Progenitor cell of endocrine pancreas (in vitro differentiated cells): ENCODE data around the gene SCFD2. TPM values are rescaled to one million over a fixed set of nuclear protein-coding genes. Genes with fewer than 3 reads are reported as not detected.

Experiments
- DNase-seq: peaks from one replicate; pipeline ENCODE4 v3.0.0; 2021; ENCODE audit warnings: low spot score; ENCODE audit not compliant: unreplicated experiment
- H3K27ac Mint-ChIP-seq: 2 replicates; pipeline ENCODE4 v1.8.0; 2021; ENCODE audit warnings: mild to moderate bottlenecking, moderate library complexity, mixed read lengths
- H3K27me3 Mint-ChIP-seq: 2 replicates; pipeline ENCODE4 v1.8.0; 2021; ENCODE audit warnings: mixed read lengths
- H3K36me3 Mint-ChIP-seq: 2 replicates; pipeline ENCODE4 v1.8.0; 2022; ENCODE audit warnings: mixed read lengths; ENCODE audit not compliant: insufficient read depth
- H3K4me1 Mint-ChIP-seq: 2 replicates; pipeline ENCODE4 v1.8.0; 2021; ENCODE audit warnings: low read depth, mixed read lengths
- H3K4me3 Mint-ChIP-seq: 2 replicates; pipeline ENCODE4 v1.8.0; 2021; ENCODE audit warnings: low read depth, mild to moderate bottlenecking, moderate library complexity, mixed read lengths
- H3K9me3 Mint-ChIP-seq: 2 replicates; pipeline ENCODE4 v1.8.0; 2021; ENCODE audit warnings: low read depth, mixed read lengths
- total RNA-seq: library from RNA; stranded (reverse); gene quantifications from 2 replicates; pipeline ENCODE4 v1.2.1, GENCODE V29; 2021
- TF ChIP-seq, protein P1 (sequence below): fragments of 200-600 bp; sonication (generic); IDR thresholded peaks from one replicate; pipeline ENCODE4 v1.5.0; 2021; ENCODE audit warnings: antibody characterized with exemption, mild to moderate bottlenecking; ENCODE audit not compliant: unreplicated experiment

The SCFD2 gene
- total RNA-seq, 1 donor from 2014 or later = 12.5 TPM

DNA sequence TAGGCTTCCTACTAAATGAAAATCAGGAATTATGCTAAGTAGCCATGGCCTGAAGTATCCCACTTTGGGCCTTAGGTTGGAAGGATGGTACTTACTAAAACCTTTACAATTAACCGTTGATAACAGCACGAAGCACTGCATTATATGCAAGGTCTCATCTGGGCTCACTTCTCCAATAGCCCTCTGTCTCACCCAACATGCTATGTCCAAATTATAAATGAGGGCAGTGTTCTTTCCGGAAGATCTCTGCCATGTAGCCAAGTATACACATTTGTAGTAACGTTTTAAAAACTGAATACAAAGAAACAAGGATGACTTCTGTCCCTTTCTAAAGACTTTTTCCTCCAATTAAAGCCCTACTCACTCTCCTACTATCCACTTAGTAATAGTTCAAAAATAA is 51.6 kb downstream of the SCFD2 start:
- TF ChIP-seq, protein P1, sequence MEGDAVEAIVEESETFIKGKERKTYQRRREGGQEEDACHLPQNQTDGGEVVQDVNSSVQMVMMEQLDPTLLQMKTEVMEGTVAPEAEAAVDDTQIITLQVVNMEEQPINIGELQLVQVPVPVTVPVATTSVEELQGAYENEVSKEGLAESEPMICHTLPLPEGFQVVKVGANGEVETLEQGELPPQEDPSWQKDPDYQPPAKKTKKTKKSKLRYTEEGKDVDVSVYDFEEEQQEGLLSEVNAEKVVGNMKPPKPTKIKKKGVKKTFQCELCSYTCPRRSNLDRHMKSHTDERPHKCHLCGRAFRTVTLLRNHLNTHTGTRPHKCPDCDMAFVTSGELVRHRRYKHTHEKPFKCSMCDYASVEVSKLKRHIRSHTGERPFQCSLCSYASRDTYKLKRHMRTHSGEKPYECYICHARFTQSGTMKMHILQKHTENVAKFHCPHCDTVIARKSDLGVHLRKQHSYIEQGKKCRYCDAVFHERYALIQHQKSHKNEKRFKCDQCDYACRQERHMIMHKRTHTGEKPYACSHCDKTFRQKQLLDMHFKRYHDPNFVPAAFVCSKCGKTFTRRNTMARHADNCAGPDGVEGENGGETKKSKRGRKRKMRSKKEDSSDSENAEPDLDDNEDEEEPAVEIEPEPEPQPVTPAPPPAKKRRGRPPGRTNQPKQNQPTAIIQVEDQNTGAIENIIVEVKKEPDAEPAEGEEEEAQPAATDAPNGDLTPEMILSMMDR = no peak
- Mint-ChIP-seq H3K27me3 (no peaks in the 10 kb centered on the region), H3K9me3 (no peaks in the 10 kb centered on the region), H3K27ac (no peak overlapping the region), H3K4me3 (no peak overlapping the region), H3K4me1 (peaks cover 2% of the 10 kb centered on the region), H3K36me3 (no peaks in the 10 kb centered on the region)
- DNase-seq = no peak

DNA sequence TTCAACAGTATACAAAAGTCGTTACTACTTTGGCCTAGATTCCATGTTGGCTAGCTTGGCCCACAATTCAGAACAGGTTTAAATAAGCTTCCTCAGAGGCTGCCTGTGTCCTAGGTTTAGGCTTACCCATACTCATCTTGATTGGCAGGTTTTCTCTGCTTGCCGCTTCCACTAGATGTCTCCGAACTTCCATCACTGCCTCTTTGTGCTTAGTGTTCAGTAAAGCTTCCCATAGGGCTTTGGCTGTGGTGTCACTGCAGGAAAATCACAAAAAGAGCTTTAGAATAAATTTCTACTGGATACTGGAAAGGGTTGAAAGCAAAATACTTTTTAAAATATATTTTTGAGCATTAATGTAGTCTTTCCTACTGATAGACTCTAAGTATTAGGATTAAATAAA is 52.4 kb downstream of the SCFD2 start:
- Mint-ChIP-seq H3K4me1 (peaks cover 2% of the 10 kb centered on the region), H3K27me3 (no peaks in the 10 kb centered on the region), H3K27ac (no peak overlapping the region), H3K36me3 (no peaks in the 10 kb centered on the region), H3K9me3 (no peaks in the 10 kb centered on the region), H3K4me3 (no peak overlapping the region)
- DNase-seq = no peak
- TF ChIP-seq, protein P1 = no peak

DNA sequence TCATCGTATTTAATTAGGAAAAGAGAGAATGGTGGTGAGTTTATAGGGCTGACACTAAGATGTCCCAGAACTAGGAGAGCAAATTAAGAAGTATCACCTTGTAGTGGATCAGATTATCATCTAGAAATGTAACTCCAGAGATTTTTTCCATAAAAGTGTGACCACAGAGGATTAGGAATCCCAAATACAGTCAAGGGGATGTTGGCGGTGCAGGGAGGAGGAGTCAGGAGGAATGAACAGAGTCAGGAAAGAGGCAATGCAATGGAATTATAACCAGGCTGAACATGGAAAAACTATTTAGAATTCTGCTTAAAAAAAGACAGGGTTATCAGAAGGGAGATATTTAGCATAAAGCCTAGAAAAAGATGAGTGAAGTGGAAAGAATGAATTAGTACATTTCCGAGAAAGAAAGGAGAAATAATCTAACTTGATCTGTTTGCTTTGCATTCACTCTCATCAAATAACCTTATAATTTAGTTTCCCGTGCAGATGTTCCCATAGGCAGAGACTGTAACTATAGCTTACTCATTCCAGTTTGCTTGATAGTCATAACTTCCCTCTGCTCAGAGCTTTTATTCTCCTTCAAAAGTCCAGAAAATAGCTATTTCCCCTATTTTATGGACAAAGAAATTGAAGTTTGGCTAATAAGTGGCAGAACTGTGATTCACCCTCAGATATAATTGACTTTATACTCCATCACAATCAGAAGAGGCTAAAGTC is 56.4 kb downstream of the SCFD2 start:
- no peak for DNase-seq
- Mint-ChIP-seq H3K36me3 (peaks cover 4% of the 10 kb centered on the region), H3K4me3 (no peak overlapping the region), H3K4me1 (peaks cover 2% of the 10 kb centered on the region), H3K27ac (no peak overlapping the region), H3K9me3 (peaks cover 3% of the 10 kb centered on the region), H3K27me3 (no peaks in the 10 kb centered on the region)
- TF ChIP-seq, protein P1 = no peak

DNA sequence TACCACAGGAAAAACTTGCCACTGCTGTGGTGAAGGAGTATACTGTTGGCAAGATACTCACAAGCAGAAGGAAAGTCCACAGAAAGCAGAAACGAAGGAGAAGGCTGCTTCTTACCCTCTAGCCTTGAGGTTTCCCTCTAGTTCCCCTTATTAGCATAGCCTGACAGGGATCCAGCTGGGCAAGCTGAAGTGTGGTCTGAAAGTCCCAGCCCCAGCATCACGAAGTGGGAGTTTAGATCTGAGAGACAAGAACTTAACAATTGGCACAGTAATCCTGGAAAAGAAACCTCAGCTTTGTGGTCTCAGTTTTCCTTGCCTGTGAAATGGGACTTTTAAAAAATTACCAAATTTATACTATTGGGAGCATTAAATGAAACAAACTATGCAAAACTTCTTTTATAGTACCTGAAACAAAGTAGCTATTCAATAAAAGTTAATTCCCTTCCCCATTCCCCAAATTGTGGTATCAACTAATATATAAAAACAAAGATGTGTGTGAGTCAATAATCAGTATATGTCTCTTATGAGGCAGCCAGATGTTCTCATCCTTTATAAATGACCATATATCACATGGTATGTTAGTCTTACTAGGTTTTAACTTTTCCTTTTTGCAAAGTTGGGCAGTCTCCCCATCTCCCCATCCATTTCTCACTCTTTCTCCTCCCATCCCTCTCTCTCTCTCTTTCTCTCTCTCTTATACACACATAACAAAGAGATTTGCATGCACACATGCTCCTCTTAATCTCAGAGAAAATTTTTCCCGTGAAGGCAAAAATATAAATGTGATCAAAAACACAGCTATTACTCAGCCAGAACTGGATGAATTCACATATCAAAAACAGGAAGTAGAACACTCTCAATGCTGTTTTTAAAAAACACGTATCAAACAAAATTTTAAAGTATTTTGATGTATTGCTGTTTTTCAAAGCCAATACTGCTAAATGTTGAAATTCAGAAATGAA is 57.8 kb downstream of the SCFD2 start:
- peaks cover 11% of the 10 kb centered on the region for H3K36me3 Mint-ChIP-seq
- DNase-seq = no peak
- H3K9me3 Mint-ChIP-seq = peaks cover 11% of the 10 kb centered on the region
- H3K27me3 Mint-ChIP-seq = no peaks in the 10 kb centered on the region
- TF ChIP-seq, protein P1 = no peak
- H3K4me3 Mint-ChIP-seq = no peak overlapping the region
- H3K4me1 Mint-ChIP-seq = peaks cover 2% of the 10 kb centered on the region
- H3K27ac Mint-ChIP-seq = no peak overlapping the region

DNA sequence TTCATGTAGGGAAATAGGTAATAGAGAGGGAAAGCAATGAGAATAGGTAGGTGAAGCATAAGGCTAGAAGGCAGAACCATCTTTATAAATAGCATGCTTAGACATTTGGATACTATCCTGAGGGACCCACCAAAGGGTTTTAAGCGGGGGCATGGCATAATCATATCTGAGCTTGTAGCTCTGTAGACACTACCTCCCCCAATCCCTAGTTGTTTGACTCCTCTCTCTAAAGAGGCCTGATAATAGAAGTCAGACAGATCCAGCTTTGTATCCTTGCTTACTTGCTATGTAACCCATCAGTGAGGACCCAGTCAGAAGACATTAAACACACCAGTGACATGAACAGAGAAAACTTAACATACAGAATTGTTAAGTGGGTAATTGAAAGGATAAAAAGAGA is 58.7 kb downstream of the SCFD2 start:
- peaks cover 14% of the 10 kb centered on the region for H3K9me3 Mint-ChIP-seq
- no peak for DNase-seq
- peaks cover 2% of the 10 kb centered on the region for H3K4me1 Mint-ChIP-seq
- no peak overlapping the region for H3K27ac Mint-ChIP-seq
- H3K36me3 Mint-ChIP-seq = peaks cover 11% of the 10 kb centered on the region
- H3K4me3 Mint-ChIP-seq = no peak overlapping the region
- TF ChIP-seq, protein P1 = no peak
- no peaks in the 10 kb centered on the region for H3K27me3 Mint-ChIP-seq
